GM21447 (cell line): ENCODE measurements around the gene POMT2.
"Not testable (repeated sequence)": the region's sequence is repeated elsewhere in the genome, so short reads cannot be mapped to it uniquely, and the experiment has no call there.

Source experiments
- ATAC-seq: cut with Tn5 transposase; IDR thresholded peaks from one replicate; pipeline ENCODE4 v1.9.1; 2021; ENCODE audit not compliant: unreplicated experiment

POMT2 gene

DNA sequence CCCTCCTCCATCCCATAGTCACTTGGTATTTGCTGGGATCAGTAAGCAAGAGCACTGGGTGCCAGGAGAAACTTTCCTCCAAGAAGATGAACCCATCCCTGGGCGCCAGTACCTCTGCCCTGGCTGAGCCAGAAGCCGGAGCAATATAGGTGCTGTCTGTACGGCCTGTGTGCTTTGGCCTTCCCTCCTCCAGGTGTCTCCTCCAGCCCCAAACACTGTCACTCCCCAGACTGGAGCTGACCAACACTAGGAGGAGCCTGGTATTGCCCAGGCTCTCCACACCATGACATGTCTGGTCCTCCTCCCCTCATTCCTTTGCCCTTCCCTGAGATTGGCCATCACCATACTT lies 5.0 kb upstream of the POMT2 start:
- no peak for ATAC-seq

DNA sequence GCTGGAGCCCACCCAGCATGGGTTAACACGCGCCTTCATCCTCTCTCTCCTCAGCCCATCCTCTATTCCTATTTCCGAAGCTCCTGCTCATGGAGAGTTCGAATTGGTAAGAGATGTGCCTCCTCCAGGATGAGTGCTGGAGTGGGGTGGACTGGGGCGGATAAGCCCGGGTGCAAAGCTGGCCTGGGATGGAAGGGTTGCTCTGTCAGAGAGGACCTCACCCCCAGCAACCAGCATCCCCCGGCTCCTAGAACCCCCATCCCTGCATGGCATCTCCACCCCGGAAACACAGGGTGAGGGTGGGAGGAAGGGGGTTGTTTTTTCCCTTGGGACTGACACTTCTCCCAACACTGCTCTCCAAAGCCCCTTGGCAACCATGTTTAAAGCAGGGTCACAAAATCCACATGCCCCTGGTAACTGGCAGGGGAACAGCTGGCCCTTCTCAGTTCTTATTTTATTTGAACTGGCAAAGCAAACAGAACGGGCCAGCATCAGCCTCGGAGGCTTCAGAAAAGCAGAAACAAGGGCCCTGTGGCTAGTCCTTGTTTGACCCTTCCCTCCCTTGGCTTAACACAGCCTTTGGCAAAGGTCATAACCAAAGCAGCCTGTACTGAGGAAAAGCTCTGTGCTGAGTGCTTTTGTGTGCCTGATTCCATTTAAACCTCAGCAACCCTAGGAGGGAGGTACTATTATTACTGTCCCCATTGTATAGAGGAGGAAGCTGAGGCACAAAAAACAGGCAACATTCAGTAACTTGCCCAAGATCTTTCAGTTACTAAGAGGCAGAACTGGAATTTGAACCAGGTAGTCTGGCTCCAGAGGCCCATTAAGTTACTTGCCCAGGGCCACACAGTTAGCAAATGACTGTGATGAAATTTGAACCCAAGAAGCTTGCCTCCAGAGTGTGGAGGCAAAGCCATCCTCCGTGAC lies 4.4 kb upstream of the POMT2 start:
- no peak for ATAC-seq

- no peak for ATAC-seq
These were observed 3.6 kb upstream of the POMT2 start for GRCh38 chr14:77324289-77324688.

- ATAC-seq: no peak
These were observed 2.9 kb upstream of the POMT2 start for GRCh38 chr14:77323571-77323970.

GRCh38 chr14:77322951-77323350 lies 2.3 kb upstream of the POMT2 start:
- no peak for ATAC-seq

DNA sequence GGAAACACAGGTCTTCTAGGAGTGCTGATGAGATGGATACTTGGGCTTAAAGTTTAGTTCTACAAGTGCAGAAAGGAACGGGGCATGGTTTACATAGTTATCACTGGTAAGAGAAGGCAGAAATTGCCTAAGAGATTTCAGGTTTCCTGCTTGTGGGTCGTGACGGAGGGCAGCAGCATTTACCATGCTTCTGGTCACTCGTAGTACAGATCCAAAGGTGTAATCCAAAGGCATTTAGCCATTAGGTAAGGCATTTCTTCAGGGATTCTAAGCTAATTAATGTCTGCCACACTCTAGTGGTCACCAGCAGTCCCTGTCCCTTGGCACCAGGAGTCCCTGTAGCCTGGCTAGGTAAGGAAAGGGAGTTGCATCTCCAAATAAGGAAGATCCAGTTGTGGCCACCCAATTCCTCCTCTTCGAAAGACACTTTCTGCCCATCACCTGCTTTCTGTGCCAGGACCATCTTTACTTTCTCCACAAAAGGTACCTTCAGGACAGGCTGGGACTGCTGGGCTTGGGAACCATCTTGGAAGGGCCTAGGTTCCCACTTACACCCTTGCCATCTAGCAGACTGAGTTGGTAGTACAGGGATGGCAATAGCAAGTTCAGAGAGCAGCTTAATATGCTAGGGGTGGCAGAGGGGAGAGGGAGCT lies 1.7 kb upstream of the POMT2 start:
- ATAC-seq: no peak

DNA sequence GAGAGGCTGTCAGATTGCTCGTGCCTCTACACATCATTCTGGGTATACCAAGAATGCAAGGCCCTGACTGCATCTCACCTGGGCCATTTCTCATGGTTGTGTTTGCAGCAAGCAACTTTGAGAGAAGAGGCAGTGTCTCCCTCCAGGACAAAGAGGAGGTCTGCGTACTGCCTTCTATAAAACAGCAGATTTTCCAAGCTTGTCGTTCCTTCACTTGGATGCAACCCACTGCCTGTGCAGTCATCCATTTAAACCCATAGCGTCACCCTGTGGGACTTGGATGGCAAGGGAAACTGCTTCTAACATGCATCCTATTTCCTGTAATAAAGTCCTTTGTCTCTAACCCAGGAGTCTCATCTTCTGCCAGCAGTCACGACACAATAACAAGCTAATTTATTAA lies 1.3 kb downstream of the POMT2 start:
- ATAC-seq: no peak

GRCh38 chr14:77318756-77319155 lies 1.9 kb downstream of the POMT2 start:
- not testable (repeated sequence) for ATAC-seq

DNA sequence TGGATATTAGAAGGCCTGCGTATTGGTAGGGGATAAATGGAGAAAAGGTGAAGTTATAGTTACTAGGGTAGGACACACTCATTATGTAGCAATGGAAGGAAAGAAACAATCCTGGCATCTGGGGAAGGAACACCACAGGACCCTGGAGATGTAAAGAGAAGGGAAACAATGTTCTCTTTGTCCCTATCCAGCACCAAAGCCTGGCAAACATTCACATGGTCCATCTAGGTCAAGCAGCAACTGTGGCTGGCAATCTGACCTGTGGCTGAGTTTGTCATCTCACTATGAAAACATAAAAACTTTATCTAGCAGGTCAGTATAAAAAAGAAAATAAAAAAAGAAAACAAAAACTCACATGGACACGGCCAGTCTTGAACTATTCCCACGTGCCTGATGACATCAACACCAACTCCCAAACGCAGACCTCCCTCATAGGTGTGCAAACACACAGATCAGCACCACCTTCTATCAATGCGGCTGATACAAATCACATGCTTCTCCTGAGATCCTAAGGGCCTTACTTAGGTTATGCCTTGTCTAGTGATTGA lies 2.6 kb downstream of the POMT2 start:
- no peak for ATAC-seq

DNA sequence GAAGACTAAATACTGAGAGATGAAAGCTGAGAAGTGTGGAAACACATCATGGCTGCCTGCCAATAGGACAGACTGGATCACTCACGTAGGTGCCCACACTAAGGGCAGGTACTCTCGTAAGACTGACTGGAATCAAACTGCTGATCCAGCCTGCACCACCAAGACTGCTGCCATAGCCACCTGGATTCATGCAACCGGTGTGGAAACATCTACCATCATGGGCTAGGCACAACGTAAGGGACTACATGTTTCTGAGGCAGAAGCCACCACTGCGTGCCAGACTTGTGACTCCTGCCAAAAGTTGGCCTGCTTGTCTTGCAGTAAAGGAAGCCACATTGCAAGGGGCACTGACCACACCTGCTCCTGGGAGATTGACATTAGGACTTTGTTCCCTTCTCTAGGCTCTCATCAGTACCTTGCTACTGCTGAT lies 3.8 kb downstream of the POMT2 start:
- no peak for ATAC-seq

DNA sequence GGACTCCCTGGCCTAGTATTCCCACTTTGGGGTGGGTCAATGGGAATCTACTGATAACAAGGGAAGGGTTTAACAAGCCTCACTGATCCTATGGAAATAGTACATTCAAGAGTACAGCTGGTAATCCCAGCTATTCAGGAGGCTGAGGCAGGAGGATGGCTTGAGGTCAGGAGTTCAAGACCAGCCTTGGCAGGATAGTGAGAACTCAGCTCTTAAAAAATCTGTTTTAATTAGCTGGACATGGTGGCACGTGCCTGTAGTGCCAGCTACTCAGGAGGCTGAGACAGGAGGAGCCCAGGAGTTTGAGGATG lies 4.5 kb downstream of the POMT2 start:
- ATAC-seq: no peak

DNA sequence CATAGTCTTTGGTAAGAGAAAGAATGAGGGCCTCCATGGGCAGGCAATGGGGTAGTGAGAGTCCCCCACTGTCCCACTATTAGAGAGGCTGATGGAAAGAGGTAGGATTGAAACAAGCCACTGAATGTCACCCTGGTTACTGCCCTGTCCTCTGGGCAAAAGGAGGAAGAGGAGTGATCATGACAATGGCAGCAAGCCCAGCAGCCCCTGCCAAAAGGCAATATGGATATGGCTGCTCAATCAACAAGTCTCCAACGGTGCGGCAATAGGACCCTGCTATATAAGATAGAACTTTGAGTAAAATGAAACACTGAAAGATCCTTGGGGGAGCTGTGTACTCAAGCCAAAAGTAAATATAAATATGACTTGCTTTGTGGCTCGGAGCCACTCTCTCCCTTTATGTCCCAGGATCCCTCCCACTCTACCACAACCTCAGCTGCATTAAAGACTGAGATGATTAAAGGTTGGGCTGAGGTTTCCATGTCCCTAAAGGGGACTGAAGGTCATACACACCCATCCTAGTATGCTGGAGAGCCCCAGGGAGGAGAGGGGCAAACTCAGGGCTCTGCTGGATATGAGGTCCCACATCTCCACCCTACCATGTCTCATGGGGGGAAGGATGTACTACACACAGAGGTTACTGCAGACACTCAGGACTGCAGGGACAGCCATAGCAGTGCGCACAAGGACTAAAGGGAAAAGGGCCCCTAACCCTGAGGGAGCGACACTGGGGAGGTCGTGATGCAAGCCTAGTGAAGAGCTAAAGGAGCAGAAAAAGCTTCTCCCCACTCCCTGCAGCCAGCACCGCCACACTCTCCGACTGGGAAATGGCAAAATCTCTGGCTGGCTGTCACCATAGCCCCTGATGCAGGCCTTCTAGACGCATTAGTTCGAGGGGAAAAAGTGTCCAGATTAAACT lies 5.9 kb downstream of the POMT2 start:
- no peak for ATAC-seq

DNA sequence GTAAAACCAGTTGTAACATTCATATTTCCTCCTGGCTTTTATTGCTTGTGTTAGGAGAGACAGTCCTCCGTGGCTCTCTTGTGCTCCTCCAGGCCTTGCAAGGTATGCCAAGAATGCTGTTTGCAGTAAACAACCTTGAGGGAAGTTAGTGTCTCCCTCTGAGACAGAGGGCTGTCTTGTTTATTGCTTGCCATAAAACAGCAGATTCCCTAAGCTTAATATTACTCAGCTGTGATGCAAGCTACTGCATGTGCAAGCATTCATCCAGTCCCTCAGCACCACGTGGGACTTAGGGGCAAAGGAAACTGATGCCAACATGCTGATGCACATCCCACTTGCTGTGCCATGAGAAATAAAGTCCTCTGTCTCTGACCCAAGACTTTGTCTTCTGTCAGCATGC lies 6.6 kb downstream of the POMT2 start:
- no peak for ATAC-seq

DNA sequence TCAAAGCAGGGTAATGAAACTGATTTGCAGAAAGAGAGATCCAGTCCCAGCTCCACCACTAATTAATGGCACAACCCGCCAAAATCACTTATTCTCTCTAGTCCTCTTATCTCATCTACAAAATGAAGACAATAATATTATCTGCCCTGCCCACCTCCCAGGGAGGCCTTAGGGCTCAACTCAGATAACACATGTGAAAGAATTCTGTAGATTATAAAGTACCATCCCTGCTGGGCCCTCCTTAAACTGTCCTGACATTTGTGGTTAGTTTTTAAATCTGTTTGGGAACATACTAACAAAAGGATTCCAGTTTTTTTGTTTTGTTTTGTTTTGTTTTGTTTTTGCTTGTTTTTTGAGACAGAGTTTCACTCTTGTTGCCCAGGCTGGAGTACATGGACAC lies 7.3 kb downstream of the POMT2 start:
- ATAC-seq: no peak

DNA sequence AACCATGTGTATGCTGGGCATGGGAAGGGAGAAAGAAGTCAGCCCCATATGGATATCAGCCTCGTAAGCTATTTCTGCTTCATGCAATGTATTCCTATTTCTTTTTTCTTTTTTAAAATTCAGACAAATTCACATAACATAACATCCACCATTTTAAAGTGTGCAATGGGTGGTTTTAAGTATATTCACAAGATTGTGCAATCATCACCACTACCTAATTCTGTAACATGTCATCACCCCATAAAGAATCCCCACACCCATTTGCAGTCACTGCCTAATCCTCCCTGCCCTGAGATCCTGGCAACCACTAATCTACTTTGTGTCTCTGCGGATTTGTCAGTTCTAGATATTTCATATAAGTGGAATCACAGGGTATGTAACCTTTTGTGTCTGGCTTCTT lies 9.5 kb downstream of the POMT2 start:
- ATAC-seq: no peak

DNA sequence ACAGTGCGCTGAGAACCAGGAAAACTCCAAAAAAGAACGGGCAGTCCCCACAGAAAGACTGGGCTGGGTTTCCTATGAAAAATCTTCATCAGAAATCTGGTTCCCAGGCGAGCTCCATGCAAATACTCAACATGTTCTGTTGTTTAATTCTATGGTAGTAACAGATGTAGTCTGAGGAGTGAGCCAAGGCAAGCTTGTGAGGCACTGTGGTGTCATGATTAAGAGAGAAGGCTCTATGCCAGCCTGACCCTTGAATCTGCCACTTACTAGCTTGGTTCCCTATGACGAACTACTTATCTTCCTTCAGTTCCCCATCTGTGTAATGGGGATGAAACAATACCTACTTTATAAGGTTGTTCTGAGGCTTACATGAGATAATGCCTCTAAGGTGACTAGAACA lies 10.7 kb downstream of the POMT2 start:
- ATAC-seq: no peak

DNA sequence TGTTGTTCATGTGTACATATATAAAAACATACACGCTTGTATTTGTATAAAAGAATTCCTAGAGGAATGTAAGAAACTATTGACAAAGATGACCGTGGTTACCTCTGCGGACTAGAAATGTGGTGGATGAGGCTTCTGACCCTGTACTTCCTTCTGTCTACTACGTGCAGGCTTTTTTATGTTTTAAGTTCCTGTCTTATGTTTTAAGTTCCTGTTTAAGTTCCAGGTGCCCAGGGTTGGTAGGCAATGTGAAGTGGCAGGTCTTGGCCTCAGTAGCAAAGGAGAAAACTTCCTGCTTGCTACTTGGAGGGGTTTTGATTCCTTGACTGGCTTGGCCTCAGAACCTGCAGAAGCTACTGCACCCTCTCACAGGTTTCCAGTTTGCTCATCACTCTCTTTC lies 11.6 kb downstream of the POMT2 start:
- ATAC-seq: no peak

DNA sequence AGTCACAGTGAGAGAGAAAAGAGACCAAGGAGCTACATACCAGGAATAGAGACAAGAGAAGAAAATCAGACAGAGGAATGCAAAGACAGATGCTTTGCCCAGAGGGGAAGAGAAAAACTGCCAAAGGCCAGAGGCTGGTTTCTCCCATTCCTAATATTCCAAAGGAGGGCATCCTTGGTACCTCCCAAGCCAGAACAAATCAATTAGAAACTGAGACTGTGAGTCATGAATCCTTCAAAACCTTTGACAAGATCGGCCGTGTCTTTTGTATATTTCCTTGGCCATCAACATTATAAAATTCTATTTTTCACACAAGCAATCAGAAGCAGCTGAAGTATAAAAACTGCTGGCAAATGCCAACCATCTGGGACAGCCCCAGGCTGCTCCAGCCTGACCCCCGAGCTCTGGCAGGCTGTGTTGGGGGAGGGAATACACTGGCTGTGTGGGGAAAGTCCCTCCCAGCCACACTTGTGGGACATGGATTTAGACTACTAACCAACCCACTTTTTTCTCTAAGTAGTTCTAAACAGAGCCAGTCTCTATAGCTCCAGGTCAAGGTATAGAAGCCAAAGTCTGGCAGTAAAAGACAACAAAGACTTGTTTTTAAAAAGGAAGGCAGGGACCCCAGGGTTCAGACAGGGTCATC lies 13.7 kb downstream of the POMT2 start:
- no peak for ATAC-seq

DNA sequence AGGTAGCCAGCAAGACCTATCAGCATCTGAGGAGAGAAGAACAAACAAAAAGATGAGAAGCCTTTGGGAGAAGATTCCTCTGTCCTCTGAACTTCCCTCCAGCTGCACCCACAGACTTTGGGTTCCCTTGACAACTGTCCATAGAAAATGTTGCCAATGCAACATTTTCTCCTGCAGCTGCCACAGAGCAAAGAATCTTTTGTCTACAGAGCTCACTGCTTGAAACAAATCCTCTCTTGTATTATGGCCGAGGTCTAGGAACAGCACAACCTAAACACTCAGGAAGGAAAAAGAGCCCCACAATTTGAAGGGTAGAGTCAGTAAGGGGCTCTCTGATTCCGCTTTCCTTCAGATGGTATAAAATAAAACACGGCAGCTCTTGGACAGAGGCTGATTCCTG lies 14.3 kb downstream of the POMT2 start:
- ATAC-seq: no peak

DNA sequence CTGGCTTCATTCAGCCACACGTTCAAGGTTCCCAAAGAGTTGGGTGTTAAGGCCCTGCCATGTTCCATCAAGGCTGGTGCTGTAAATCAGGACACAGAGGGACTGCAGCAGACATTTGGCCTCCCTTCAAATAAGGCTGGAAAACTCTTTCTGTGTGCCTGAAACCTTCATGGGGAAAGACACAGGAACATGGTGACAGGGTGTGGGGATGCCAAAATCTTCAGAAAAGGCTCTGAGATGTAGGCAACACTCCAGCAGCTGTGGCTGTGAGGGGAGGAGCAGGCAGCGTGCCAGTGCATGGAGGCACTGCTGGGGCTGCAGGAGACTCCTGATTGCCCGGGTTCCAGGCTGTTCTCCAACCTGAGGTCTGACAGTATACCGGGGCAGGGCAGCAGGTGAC lies 15.0 kb downstream of the POMT2 start:
- ATAC-seq: no peak
